SK-N-SH treated with all-trans-retinoic acid at 6 μM for 48 hours (cell line): ENCODE measurements around the gene UNC5C.

Source experiments
- ARNTL ChIP-seq: fragments of 450-650 bp; formaldehyde crosslinking; IDR thresholded peaks from 2 replicates; pipeline ENCODE4 v1.5.0; 2020; ENCODE audit warnings: low read depth, mild to moderate bottlenecking, moderate library complexity, borderline replicate concordance
- CREB5 ChIP-seq: fragments of 250-450 bp; sonication (Bioruptor Pico); IDR thresholded peaks from 2 replicates; pipeline ENCODE4 v1.5.1; 2020; ENCODE audit warnings: low read depth, mild to moderate bottlenecking, moderate library complexity
- CSRNP3 ChIP-seq: fragments of 250-450 bp; sonication (Bioruptor Pico); IDR thresholded peaks from 2 replicates; pipeline ENCODE4 v1.5.1; 2021; ENCODE audit warnings: mild to moderate bottlenecking, moderate library complexity
- ESRRG ChIP-seq: fragments of 250-450 bp; sonication (Bioruptor Pico); IDR thresholded peaks from 2 replicates; pipeline ENCODE4 v1.6.1; 2021; ENCODE audit warnings: mild to moderate bottlenecking
- ISL1 ChIP-seq: fragments of 250-450 bp; sonication (Bioruptor Pico); IDR thresholded peaks from 2 replicates; pipeline ENCODE4 v2.1.2; 2022; ENCODE audit warnings: mild to moderate bottlenecking, moderate library complexity
- OSR1 ChIP-seq: fragments of 250-450 bp; sonication (Bioruptor Pico); IDR thresholded peaks from 2 replicates; pipeline ENCODE4 v1.8.0; 2022; ENCODE audit warnings: moderate library complexity, mild to moderate bottlenecking, inconsistent platforms
- PATZ1 ChIP-seq: fragments of 250-450 bp; sonication (Bioruptor Pico); IDR thresholded peaks from 2 replicates; pipeline ENCODE4 v1.8.0; 2020; ENCODE audit warnings: mild to moderate bottlenecking, moderate library complexity, borderline replicate concordance
- PPARA ChIP-seq: fragments of 250-450 bp; sonication (Bioruptor Pico); IDR thresholded peaks from 2 replicates; pipeline ENCODE4 v1.5.0; 2020; ENCODE audit warnings: mild to moderate bottlenecking, borderline replicate concordance
- TCF4 ChIP-seq: fragments of 250-450 bp; sonication (Bioruptor Pico); IDR thresholded peaks from 2 replicates; pipeline ENCODE4 v1.8.0; 2021; ENCODE audit warnings: mild to moderate bottlenecking, moderate library complexity, borderline replicate concordance
- TSHZ2 ChIP-seq: fragments of 250-450 bp; sonication (Bioruptor Pico); IDR thresholded peaks from 2 replicates; pipeline ENCODE4 v1.5.0; 2020; ENCODE audit warnings: mild to moderate bottlenecking, moderate library complexity
- ZFP3 ChIP-seq: fragments of 250-450 bp; sonication (Bioruptor Pico); IDR thresholded peaks from 2 replicates; pipeline ENCODE4 v1.5.0; 2020; ENCODE audit warnings: mild to moderate bottlenecking, moderate library complexity
- ZFP30 ChIP-seq: fragments of 450-650 bp; formaldehyde crosslinking; IDR thresholded peaks from 2 replicates; pipeline ENCODE4 v1.5.0; 2022; ENCODE audit warnings: mild to moderate bottlenecking, moderate library complexity
- ZNF565 ChIP-seq: fragments of 450-650 bp; formaldehyde crosslinking; conservative IDR thresholded peaks from 2 replicates; pipeline ENCODE4 v1.5.0; 2020; ENCODE audit warnings: low read depth, mild to moderate bottlenecking, moderate library complexity

- no peak for TF ChIP-seq PPARA (CRISPR knock-in tag)
- TF ChIP-seq PATZ1 (CRISPR knock-in tag): no peak
- no peak for TF ChIP-seq CSRNP3 (CRISPR knock-in tag)
- no peak for TF ChIP-seq TCF4 (CRISPR knock-in tag)
- TF ChIP-seq OSR1 (CRISPR knock-in tag): no peak
- no peak for TF ChIP-seq ZFP30 (CRISPR knock-in tag)
- TF ChIP-seq CREB5 (CRISPR knock-in tag): no peak
- TF ChIP-seq ZNF565 (CRISPR knock-in tag): no peak
- no peak for TF ChIP-seq ZFP3 (CRISPR knock-in tag)
- no peak for TF ChIP-seq ARNTL
- TF ChIP-seq ESRRG (CRISPR knock-in tag): no peak
- no peak for TF ChIP-seq TSHZ2 (CRISPR knock-in tag)
- no peak for TF ChIP-seq ISL1 (CRISPR knock-in tag)
Observed at GRCh38 chr4:95263960-95264359, 284.8 kb downstream of the UNC5C start.
